HG03342 (cell line): Measurements from ENCODE around the gene KCNK4.

ENCODE experiments used
- ATAC-seq: cut with Tn5 transposase; IDR thresholded peaks from one replicate; pipeline ENCODE4 v1.9.1; 2021; ENCODE audit warnings: mild to moderate bottlenecking, moderate library complexity; ENCODE audit not compliant: unreplicated experiment

KCNK4 gene

GRCh38 chr11:64342869-64343745 is 52.0 kb downstream of the KCNK4 start:
- no peak for ATAC-seq

DNA sequence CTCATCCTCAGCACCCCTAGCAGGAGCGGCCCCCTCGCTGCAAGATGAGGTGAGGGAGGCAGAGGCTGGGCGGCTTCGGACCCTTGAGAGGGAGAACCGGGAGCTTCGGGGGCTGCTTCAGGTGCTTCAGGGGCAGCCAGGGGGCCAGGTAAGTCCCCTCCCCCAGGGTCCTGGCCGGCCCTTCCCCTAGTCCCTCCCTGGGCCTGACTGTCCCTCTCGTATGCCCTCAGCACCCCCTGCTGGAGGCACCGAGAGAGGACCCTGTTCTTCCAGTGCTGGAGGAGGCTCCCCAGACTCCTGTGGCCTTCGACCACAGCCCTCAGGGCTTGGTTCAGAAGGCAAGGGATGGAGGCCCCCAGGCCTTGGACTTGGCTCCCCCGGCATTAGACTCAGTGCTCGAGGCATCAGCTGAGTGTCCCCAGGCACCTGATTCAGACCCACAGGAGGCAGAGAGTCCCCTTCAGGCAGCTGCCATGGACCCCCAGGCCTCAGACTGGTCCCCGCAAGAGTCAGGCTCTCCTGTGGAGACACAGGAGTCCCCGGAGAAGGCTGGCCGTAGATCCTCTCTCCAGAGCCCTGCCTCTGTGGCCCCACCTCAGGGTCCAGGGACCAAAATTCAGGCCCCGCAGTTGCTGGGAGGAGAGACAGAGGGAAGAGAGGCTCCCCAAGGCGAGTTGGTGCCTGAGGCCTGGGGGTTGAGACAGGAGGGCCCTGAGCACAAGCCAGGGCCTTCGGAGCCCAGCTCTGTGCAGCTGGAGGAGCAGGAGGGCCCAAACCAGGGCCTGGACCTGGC is 52.9 kb downstream of the KCNK4 start:
- no peak for ATAC-seq

DNA sequence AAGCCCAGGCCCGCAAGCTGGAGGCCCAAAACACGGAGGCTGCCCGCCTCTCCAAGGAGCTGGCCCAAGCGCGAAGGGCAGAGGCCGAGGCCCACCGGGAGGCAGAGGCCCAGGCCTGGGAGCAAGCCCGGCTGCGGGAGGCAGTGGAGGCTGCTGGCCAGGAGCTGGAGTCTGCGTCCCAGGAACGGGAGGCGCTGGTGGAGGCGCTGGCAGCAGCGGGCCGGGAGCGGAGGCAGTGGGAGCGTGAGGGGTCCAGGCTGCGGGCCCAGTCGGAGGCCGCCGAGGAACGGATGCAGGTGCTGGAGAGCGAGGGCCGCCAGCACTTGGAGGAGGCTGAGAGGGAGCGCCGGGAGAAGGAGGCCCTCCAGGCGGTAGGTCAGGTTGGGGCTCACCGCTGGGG is 53.7 kb downstream of the KCNK4 start:
- no peak for ATAC-seq

DNA sequence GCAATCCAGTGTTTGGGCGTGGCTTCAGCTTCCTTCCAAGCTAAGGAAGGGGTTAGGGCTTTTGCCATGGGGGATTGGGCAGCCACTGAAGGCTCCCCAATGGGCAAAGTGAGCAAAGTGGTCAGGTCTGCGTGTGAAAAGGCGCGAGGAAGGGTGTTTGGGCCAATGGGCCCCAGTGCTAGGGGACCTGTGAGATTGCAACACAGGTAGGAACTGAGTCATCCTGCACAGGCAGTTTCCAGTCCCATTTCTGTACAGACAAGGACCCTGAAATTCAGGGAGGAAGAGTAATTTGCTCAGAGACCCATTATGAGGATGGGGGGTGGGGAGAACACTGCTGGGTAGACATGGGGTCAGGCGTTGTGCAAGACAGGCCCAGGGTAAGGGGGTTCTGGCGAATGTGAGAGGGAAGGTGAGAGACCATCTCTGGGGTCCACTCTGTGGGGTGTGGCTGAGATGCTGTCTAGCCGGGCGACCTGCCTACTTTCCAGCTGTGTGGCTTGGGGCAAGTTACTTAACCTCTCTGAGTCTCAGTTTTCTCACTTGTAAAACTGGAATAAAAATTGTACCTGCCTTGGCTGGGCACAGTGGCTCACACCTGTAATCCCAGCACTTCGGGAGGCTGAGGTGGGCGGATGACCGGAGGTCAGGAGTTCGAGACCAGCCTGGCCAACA is 56.2 kb downstream of the KCNK4 start:
- no peak for ATAC-seq

DNA sequence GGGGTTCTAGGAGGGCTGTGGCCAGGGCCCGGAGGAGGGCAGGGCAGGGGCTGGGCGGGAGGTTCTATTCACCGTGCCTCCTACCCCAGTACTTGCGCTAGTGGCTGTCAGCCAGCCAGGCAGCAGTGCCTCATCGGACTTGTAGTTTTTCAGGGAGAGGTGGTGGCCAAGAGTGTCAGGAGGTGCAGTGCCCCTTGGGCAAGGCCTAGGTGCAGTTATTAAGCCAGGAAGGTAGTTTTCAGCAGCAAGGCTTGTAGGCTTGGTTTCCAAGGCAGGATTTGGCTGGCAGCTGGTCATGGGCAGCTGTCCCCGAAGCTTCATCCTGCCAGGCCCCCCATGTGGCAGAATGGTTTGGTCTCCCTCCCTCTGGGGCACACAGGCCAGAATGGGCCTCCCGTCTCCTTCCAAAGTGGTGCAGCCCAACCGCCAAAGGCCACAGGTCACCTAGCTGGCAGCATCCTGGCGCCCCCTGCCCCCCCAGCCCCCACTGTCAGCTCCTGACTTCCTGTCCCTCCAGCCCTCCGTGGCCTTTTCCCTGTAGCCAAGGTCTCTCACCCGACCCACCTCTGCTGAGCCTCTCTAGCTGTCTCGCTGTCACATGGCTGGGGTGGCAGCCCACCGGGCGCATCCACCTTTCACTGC is 57.4 kb downstream of the KCNK4 start:
- ATAC-seq, result no peak

- no peak for ATAC-seq
Observed at GRCh38 chr11:64349025-64349387, 57.9 kb downstream of the KCNK4 start.

DNA sequence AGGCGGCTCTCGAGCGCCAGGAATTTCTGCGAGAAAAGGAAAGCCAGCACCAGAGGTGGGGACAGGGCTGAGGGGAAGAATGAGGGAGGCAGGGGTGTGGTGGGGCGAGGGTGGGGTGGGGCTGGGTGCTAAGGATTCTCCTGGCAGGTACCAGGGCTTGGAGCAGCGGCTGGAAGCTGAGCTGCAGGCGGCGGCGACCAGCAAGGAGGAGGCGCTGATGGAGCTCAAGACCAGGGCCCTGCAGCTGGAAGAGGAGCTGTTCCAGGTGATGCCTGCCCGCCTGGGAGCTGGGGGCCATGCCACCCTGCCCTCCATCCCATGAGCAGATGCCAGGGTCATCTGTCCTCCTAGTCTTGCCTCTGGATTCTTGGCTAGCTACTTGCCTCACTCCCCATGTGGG is 58.3 kb downstream of the KCNK4 start:
- ATAC-seq, result no peak
